ENCODE measurements around the gene CYP2U1.

The CYP2U1 gene

GRCh38 chr4:107996949-107997788 lies 65.8 kb downstream of the CYP2U1 start:
- Histone ChIP-seq H3K9me3 (ENCODE audit: control insufficient read depth in 1 of 2, low read length in 2 of 2) (no peaks in the 10 kb centered on the region), H3K36me3 (ENCODE audit: control insufficient read depth in 1 of 2, insufficient read depth in 2 of 2, low read length in 2 of 2) (peaks cover 0 to 5% of the 10 kb centered on the region in 2 donors), H3K4me1 (ENCODE audit: control insufficient read depth in 1 of 2, insufficient read depth in 2 of 2, low read length in 2 of 2) (peaks cover 13 to 21% of the 10 kb centered on the region in 2 donors), H3K27me3 (ENCODE audit: control insufficient read depth in 1 of 2, insufficient read depth in 2 of 2, low read length in 2 of 2) (no peaks in the 10 kb centered on the region), H3K9ac (ENCODE audit: low read depth in 1 of 2, low read length in 2 of 2) (no peak overlapping the region), H3K4me3 (ENCODE audit: low read depth in 1 of 2, low read length in 2 of 2) (no peak overlapping the region), H3K27ac (ENCODE audit: low read depth, low read length) (no peak overlapping the region)

- Histone ChIP-seq H3K27me3 (ENCODE audit: control insufficient read depth in 1 of 2, insufficient read depth in 2 of 2, low read length in 2 of 2) (no peaks in the 10 kb centered on the region), H3K9ac (ENCODE audit: low read depth in 1 of 2, low read length in 2 of 2) (no peak overlapping the region), H3K4me1 (ENCODE audit: control insufficient read depth in 1 of 2, insufficient read depth in 2 of 2, low read length in 2 of 2) (peaks cover 13 to 21% of the 10 kb centered on the region in 2 donors), H3K36me3 (ENCODE audit: control insufficient read depth in 1 of 2, insufficient read depth in 2 of 2, low read length in 2 of 2) (peaks cover 0 to 5% of the 10 kb centered on the region in 2 donors), H3K27ac (ENCODE audit: low read depth, low read length) (no peak overlapping the region), H3K4me3 (ENCODE audit: low read depth in 1 of 2, low read length in 2 of 2) (no peak overlapping the region), H3K9me3 (ENCODE audit: control insufficient read depth in 1 of 2, low read length in 2 of 2) (no peaks in the 10 kb centered on the region)
Measured at GRCh38 chr4:107997794-107998193, 66.4 kb downstream of the CYP2U1 start.

GRCh38 chr4:107999932-108000539 lies 68.7 kb downstream of the CYP2U1 start:
- H3K27me3 ChIP-seq (ENCODE audit: control insufficient read depth in 1 of 2, insufficient read depth in 2 of 2, low read length in 2 of 2), result no peaks in the 10 kb centered on the region
- H3K9ac ChIP-seq (ENCODE audit: low read depth in 1 of 2, low read length in 2 of 2), result no peak overlapping the region
- no peak overlapping the region for H3K4me3 ChIP-seq (ENCODE audit: low read depth in 1 of 2, low read length in 2 of 2)
- H3K27ac ChIP-seq (ENCODE audit: low read depth, low read length), result no peak overlapping the region
- peaks cover 0 to 5% of the 10 kb centered on the region in 2 donors for H3K36me3 ChIP-seq (ENCODE audit: control insufficient read depth in 1 of 2, insufficient read depth in 2 of 2, low read length in 2 of 2)
- H3K4me1 ChIP-seq (ENCODE audit: control insufficient read depth in 1 of 2, insufficient read depth in 2 of 2, low read length in 2 of 2), result peaks cover 0 to 1% of the 10 kb centered on the region in 2 donors
- no peaks in the 10 kb centered on the region for H3K9me3 ChIP-seq (ENCODE audit: control insufficient read depth in 1 of 2, low read length in 2 of 2)

GRCh38 chr4:108001540-108002135 lies 70.3 kb downstream of the CYP2U1 start:
- no peak overlapping the region for H3K27ac ChIP-seq (ENCODE audit: low read depth, low read length)

More at GRCh38 chr4:108001540-108002135, 70.3 kb downstream of the CYP2U1 start:
- peaks cover 0 to 5% of the 10 kb centered on the region in 2 donors for H3K36me3 ChIP-seq (ENCODE audit: control insufficient read depth in 1 of 2, insufficient read depth in 2 of 2, low read length in 2 of 2)
- no peaks in the 10 kb centered on the region for H3K4me1 ChIP-seq (ENCODE audit: control insufficient read depth in 1 of 2, insufficient read depth in 2 of 2, low read length in 2 of 2)
- H3K27me3 ChIP-seq (ENCODE audit: control insufficient read depth in 1 of 2, insufficient read depth in 2 of 2, low read length in 2 of 2), result no peaks in the 10 kb centered on the region
- H3K9me3 ChIP-seq (ENCODE audit: control insufficient read depth in 1 of 2, low read length in 2 of 2), result no peaks in the 10 kb centered on the region
- no peak overlapping the region for H3K4me3 ChIP-seq (ENCODE audit: low read depth in 1 of 2, low read length in 2 of 2)
- H3K9ac ChIP-seq (ENCODE audit: low read depth in 1 of 2, low read length in 2 of 2), result no peak overlapping the region
